ENCODE data around the gene ATAD2B.

The ATAD2B gene

GRCh38 chr2:23828986-23829385, 97.9 kb downstream of the ATAD2B start:
- TF ChIP-seq CTCF (IDR thresholded peaks at IDR 0.05; ENCODE audit: borderline replicate concordance, insufficient read depth, low read depth, low read length) = no peak
- no peak overlapping the region for H3K4me3 ChIP-seq (ENCODE audit: low read depth, low read length)

- TF ChIP-seq CTCF (IDR thresholded peaks at IDR 0.05; ENCODE audit: borderline replicate concordance, insufficient read depth, low read depth, low read length) = no peak
- no peak overlapping the region for H3K4me3 ChIP-seq (ENCODE audit: low read depth, low read length)
Measured at GRCh38 chr2:23828256-23828980, 98.5 kb downstream of the ATAD2B start.

- no peak for TF ChIP-seq CTCF (IDR thresholded peaks at IDR 0.05; ENCODE audit: borderline replicate concordance, insufficient read depth, low read depth, low read length)
- no peak overlapping the region for H3K4me3 ChIP-seq (ENCODE audit: low read depth, low read length)
Measured at GRCh38 chr2:23827287-23827686, 99.6 kb downstream of the ATAD2B start.

GRCh38 chr2:23826771-23827170, 100.2 kb downstream of the ATAD2B start:
- no peak for TF ChIP-seq CTCF (IDR thresholded peaks at IDR 0.05; ENCODE audit: borderline replicate concordance, insufficient read depth, low read depth, low read length)
- no peak overlapping the region for H3K4me3 ChIP-seq (ENCODE audit: low read depth, low read length)

GRCh38 chr2:23826040-23826439, 100.9 kb downstream of the ATAD2B start:
- no peak for TF ChIP-seq CTCF (IDR thresholded peaks at IDR 0.05; ENCODE audit: borderline replicate concordance, insufficient read depth, low read depth, low read length)
- H3K4me3 ChIP-seq (ENCODE audit: low read depth, low read length) = no peak overlapping the region

GRCh38 chr2:23824777-23825212, 102.1 kb downstream of the ATAD2B start:
- no peak overlapping the region for H3K4me3 ChIP-seq (ENCODE audit: low read depth, low read length)
- peak; percentile 57 for TF ChIP-seq CTCF (IDR thresholded peaks at IDR 0.05; ENCODE audit: borderline replicate concordance, insufficient read depth, low read depth, low read length)

GRCh38 chr2:23823863-23824262, 103.1 kb downstream of the ATAD2B start:
- TF ChIP-seq CTCF (IDR thresholded peaks at IDR 0.05; ENCODE audit: borderline replicate concordance, insufficient read depth, low read depth, low read length) = no peak
- no peak overlapping the region for H3K4me3 ChIP-seq (ENCODE audit: low read depth, low read length)

All from GM12875 (cell line).